Tibial nerve (tissue), 4 donors: ENCODE results near the gene TIMM9. TPM values are rescaled to one million over a fixed set of nuclear protein-coding genes. Genes with fewer than 3 reads are reported as not detected.

Experiments
- small RNA-seq: library from RNA; depleted of rRNA; stranded (forward); fragments of <200 nt; gene quantifications from one replicate; pipeline ENCODE3, GENCODE V24; 2016
- total RNA-seq, 4 donors: library from RNA; depleted of rRNA; stranded (reverse); fragments of >200 nt; gene quantifications; one replicate each; pipeline ENCODE4 v1.1.0, GENCODE V29; 2016

Gene TIMM9
- total RNA-seq, 4 donors from 2014 or later: 25.1 to 85.4 (median 42.0) TPM

Small RNA genes within 50 kb of the gene (small RNA-seq; reads per million reads assigned to genes)
- gene HSBP1P1 (not detected), gene RF00019 (not detected)

Other genes starting within 250 kb of the TIMM9 start
- gene ACTR10, start 227.4 kb downstream of the TIMM9 start, total RNA-seq: 10 to 100 TPM; 42.6 to 88.8 (median 78.7) TPM
- 10 to 100 TPM; 82.8 to 99.0 (median 87.0) TPM for gene PSMA3, start 182.7 kb downstream of the TIMM9 start, total RNA-seq
- 10 to 100 TPM; 20.4 to 45.7 (median 31.3) TPM for gene ARID4A, start 129.0 kb downstream of the TIMM9 start, total RNA-seq
- gene TOMM20L, start 31.6 kb downstream of the TIMM9 start, total RNA-seq: 1 to 10 TPM in 1 of 4 donors, not detected in 3; 2.2 TPM
- 10 to 100 TPM; 17.1 to 27.3 (median 17.5) TPM for gene KIAA0586, start 188 bp upstream of the TIMM9 start, total RNA-seq
- 10 to 100 TPM; 35.7 to 87.2 (median 65.9) TPM for gene DACT1, start 210.4 kb upstream of the TIMM9 start, total RNA-seq